A549 treated with CORT108297 at 1 μM for 4 hours (cell line): ENCODE data around the gene SPATA31A6. TPM values are rescaled to one million over a fixed set of nuclear protein-coding genes. Genes with fewer than 3 reads are reported as not detected.

Source experiments
- total RNA-seq: library from RNA; stranded (reverse); fragments of 200-300 nt; extraction: Qiagen RNA extraction; gene quantifications from 5 replicates; pipeline ENCODE4 v1.2.3, GENCODE V29; 2022

The SPATA31A6 gene
- total RNA-seq = not detected in 5 replicates

DNA sequence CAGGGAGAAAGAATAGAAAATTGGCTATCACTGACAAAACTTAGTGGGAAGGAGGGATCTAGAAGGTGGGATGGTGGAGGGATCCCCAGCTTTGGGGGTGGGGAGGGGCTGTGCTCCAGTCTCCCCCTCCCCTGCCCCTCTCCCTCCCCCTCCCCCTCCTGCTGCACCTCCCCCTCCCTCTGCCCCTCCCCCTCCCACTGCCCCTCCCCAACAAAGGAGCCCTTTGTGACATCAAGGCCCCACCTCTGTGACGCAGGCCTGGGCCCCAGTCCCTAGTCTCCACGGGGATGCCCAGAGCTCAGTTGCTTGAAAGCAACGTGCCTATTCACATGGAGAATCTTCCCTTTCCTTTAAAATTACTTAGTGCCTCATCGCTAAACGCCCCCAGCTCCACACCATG is at the start of gene SPATA31A6:
TSS of gene SPATA31A6 (plus strand) at position 301 of the 400 bp plus-strand sequence. CDS start at position 330, 29 bp downstream.

Other genes starting within 250 kb of the SPATA31A6 start
- gene CNTNAP3B, start 54.2 kb upstream of the SPATA31A6 start, total RNA-seq = 15.1 to 19.2 TPM (median 16.9 TPM) in 5 replicates